Activated CD8-positive, alpha-beta T cell treated with anti-CD3 and anti-CD28 coated beads for 36 hours (primary cell): ENCODE data around the gene FIZ1. TPM values are rescaled to one million over a fixed set of nuclear protein-coding genes. Genes with fewer than 3 reads are reported as not detected.

Source experiments
- ATAC-seq: fragments of 200-7000 bp; cut with Tn5 transposase; one replicate; pipeline ENCODE4 v1.10.0; 2021; ENCODE audit warnings: mild to moderate bottlenecking, moderate library complexity
- CTCF ChIA-PET: fragments of 350-600 bp; sonication (Branson Sonifier 250); formaldehyde crosslinking; loops from one replicate; lab custom pipeline; 2021; ENCODE audit warnings: antibody characterized with exemption; lab: Charles Lee
- POLR2A ChIA-PET: fragments of 350-600 bp; sonication (Branson Sonifier 250); formaldehyde crosslinking; loops from one replicate; lab custom pipeline; 2021; ENCODE audit warnings: antibody characterized with exemption; lab: Charles Lee
- DNase-seq: peaks from one replicate; pipeline ENCODE4 v3.0.0-alpha.2; 2020
- H3K27ac Mint-ChIP-seq: one replicate; pipeline ENCODE4 v1.8.0; 2021; ENCODE audit warnings: mild to moderate bottlenecking, mixed read lengths
- H3K27me3 Mint-ChIP-seq: one replicate; pipeline ENCODE4 v1.8.0; 2021; ENCODE audit warnings: mixed read lengths
- H3K36me3 Mint-ChIP-seq: one replicate; pipeline ENCODE4 v1.8.0; 2021; ENCODE audit warnings: low read depth, mixed read lengths
- H3K4me1 Mint-ChIP-seq: one replicate; pipeline ENCODE4 v1.8.0; 2021; ENCODE audit warnings: low read depth, mixed read lengths
- H3K4me3 Mint-ChIP-seq: one replicate; pipeline ENCODE4 v1.8.0; 2021; ENCODE audit warnings: mild to moderate bottlenecking, moderate library complexity, mixed read lengths
- H3K9me3 Mint-ChIP-seq: one replicate; pipeline ENCODE4 v1.8.0; 2021; ENCODE audit warnings: mixed read lengths
- intact Hi-C: fragments of 100-400 bp; cut with micrococcal nuclease; formaldehyde crosslinking; loops from one replicate; pipeline ENCODE4 v1.10.0; 2022
- total RNA-seq, 2 experiments: library from RNA; stranded (reverse); gene quantifications; one replicate each; pipeline ENCODE4 v1.2.3, GENCODE V29; 2021
- TF ChIP-seq, protein P1 (sequence below): fragments of 200-600 bp; IDR thresholded peaks from one replicate; pipeline ENCODE4 v1.8.0; 2022; ENCODE audit warnings: antibody characterized with exemption, mild to moderate bottlenecking

FIZ1 gene
- total RNA-seq, 2 experiments from 2014 or later: 11.4 to 13.2 TPM

DNA sequence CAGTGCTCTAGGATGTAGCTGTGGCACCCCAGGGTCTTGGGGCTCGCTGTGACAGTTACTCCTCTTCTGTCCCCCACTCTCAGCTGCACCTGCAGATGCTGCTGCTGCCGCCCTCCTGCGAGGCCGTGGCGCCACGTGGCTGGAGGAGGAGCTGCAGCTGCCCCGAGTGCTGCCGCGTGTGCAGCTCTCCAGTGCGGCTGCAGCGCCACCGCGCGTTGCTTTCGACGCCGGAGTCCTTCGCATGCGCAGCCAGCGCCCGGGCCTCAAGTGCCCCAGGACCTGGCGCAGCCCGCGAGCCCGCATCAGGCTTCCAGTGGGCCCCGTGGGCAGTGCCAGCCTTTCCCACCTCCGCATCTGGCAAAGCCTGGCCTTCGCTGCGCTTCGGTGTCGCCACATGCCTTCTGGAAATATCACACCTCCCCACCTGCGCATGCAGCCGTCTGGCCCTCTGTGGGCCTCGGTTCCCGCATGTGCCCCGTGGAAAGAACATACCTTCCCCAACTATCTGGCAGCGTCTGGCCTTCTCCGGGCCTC lies 40.8 kb upstream of the FIZ1 start:
- TF ChIP-seq, protein P1, sequence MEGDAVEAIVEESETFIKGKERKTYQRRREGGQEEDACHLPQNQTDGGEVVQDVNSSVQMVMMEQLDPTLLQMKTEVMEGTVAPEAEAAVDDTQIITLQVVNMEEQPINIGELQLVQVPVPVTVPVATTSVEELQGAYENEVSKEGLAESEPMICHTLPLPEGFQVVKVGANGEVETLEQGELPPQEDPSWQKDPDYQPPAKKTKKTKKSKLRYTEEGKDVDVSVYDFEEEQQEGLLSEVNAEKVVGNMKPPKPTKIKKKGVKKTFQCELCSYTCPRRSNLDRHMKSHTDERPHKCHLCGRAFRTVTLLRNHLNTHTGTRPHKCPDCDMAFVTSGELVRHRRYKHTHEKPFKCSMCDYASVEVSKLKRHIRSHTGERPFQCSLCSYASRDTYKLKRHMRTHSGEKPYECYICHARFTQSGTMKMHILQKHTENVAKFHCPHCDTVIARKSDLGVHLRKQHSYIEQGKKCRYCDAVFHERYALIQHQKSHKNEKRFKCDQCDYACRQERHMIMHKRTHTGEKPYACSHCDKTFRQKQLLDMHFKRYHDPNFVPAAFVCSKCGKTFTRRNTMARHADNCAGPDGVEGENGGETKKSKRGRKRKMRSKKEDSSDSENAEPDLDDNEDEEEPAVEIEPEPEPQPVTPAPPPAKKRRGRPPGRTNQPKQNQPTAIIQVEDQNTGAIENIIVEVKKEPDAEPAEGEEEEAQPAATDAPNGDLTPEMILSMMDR: no peak
- peaks cover 55% of the 10 kb centered on the region for H3K4me1 Mint-ChIP-seq
- peaks cover 4% of the 10 kb centered on the region for H3K9me3 Mint-ChIP-seq
- ChIA-PET POLR2A (interaction anchor here (0.8 to 1.3 kb wide), 6 partner anchors 9 to 232 kb away, joined by 3 to 4 read pairs (median 4); partner anchors contain the start of gene UBE2S), CTCF (interaction anchor here (1.0 to 6.2 kb wide), 6 partner anchors 9 to 390 kb away, joined by 3 to 45 read pairs (median 5); partner anchors contain the start of genes U2AF2 and ZNF865)
- DNase-seq: peak; percentile 81
- H3K4me3 Mint-ChIP-seq: peak overlapping the region; percentile 80
- ATAC-seq: peak; percentile 13
- H3K27ac Mint-ChIP-seq: peak overlapping the region; percentile 95
- H3K27me3 Mint-ChIP-seq: no peaks in the 10 kb centered on the region
- peaks cover 57% of the 10 kb centered on the region for H3K36me3 Mint-ChIP-seq
- intact Hi-C loops: no loop called here

DNA sequence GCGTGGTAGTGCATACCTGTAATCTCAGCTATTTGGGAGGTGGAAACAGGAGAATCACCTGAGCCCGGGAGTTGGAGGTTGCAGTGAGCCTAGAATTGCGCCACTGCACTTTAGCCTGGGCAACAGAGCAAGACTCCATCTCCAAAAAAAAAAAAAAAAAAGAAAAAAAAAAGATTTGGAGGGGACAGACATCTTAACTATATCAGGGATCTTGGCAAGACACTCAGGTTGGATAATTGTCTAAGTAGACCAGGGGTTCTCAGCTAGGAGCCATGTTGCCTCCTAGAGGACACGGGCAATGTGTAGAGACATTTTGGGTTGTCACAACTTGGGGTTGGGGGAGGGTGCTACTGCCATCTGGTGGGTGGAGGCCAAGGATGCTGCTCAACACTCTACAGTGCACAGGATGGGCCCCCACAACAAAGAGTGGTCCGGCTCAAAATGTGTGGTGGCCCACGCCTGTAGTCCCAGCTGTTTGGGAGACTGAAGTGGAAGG lies 39.6 kb upstream of the FIZ1 start:
- TF ChIP-seq, protein P1: peak; percentile 69
- peak; percentile 83 for DNase-seq
- H3K4me3 Mint-ChIP-seq: peak overlapping the region; percentile 80
- ChIA-PET CTCF (interaction anchor here (0.7 to 6.2 kb wide), 10 partner anchors 9 to 119 kb away, joined by 3 to 45 read pairs (median 4); partner anchors contain the start of genes CCDC106, U2AF2, ZNF784 and ZNF865), POLR2A (interaction anchor here (0.6 to 1.4 kb wide), 5 partner anchors 10 to 30 kb away, joined by 3 to 4 read pairs (median 3); partner anchors contain the start of gene ZNF784)
- H3K4me1 Mint-ChIP-seq: peaks cover 47% of the 10 kb centered on the region
- H3K27me3 Mint-ChIP-seq: no peaks in the 10 kb centered on the region
- H3K36me3 Mint-ChIP-seq: peaks cover 52% of the 10 kb centered on the region
- intact Hi-C loops: no loop called here
- ATAC-seq: peak; percentile 7
- peaks cover 4% of the 10 kb centered on the region for H3K9me3 Mint-ChIP-seq
- H3K27ac Mint-ChIP-seq: peak overlapping the region; percentile 95

DNA sequence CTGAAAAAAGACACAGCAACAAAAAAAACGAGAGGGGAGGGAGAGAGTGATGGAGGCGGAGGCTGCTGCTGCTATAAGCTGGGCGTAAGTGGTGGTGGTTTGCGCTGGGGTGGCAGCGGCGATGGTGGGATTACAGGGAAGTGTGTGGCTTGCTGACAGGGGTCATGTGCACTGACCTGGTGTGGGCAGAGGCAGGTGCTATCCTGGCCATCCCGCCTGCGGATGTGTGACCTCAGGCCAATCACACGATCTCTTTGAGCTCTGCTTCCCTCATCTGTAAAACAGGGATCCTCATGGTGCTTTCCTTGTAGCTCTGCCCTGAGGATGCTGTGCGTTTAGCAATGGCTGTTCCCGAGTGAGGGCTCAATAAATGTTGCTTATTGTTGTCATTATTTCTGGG lies 38.2 kb upstream of the FIZ1 start:
- H3K4me3 Mint-ChIP-seq: peak overlapping the region; percentile 99
- H3K9me3 Mint-ChIP-seq: peaks cover 4% of the 10 kb centered on the region
- H3K36me3 Mint-ChIP-seq: peaks cover 45% of the 10 kb centered on the region
- ATAC-seq (no peak), DNase-seq (no peak)
- peak overlapping the region; percentile 78 for H3K27ac Mint-ChIP-seq
- intact Hi-C loops: no loop called here
- TF ChIP-seq, protein P1: no peak
- peaks cover 47% of the 10 kb centered on the region for H3K4me1 Mint-ChIP-seq
- POLR2A ChIA-PET: interaction anchor here (0.7 to 1.4 kb wide), 5 partner anchors 9 to 556 kb away, joined by 3 to 4 read pairs (median 3); partner anchors contain the start of gene ZNF784
- CTCF ChIA-PET: interaction anchor here (0.8 to 6.2 kb wide), 5 partner anchors 10 to 33 kb away, joined by 3 to 45 read pairs (median 3); partner anchors contain the start of genes CCDC106 and U2AF2
- no peaks in the 10 kb centered on the region for H3K27me3 Mint-ChIP-seq

DNA sequence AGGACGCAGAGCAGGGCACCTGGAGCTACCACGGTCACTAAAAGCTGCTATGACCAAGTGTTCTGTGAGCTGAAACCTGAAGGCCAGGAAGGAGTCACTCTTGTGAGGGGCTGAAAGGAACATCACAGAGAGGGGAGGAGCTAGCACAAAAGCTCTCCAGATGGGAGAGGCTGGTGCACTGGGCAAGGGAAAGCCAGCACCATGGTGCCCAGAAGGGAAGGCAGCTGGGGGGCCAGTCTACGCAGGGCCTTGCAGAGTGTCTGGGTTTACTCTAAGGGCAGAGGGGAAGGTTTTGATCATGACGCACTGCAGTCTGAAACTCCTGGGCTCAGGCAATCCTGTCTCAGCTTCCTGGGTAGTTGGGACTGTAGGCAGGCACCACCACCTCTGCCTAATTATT lies 37.4 kb upstream of the FIZ1 start:
- peak overlapping the region; percentile 100 for H3K27ac Mint-ChIP-seq
- no peak for ATAC-seq
- H3K9me3 Mint-ChIP-seq: peaks cover 4% of the 10 kb centered on the region
- intact Hi-C loops: no loop called here
- POLR2A ChIA-PET: interaction anchor here (0.7 to 1.2 kb wide), 6 partner anchors 7 to 555 kb away, joined by 3 read pairs; no protein-coding TSS in a partner anchor
- H3K27me3 Mint-ChIP-seq: no peaks in the 10 kb centered on the region
- DNase-seq: no peak
- H3K4me3 Mint-ChIP-seq: peak overlapping the region; percentile 99
- peaks cover 45% of the 10 kb centered on the region for H3K36me3 Mint-ChIP-seq
- CTCF ChIA-PET: interaction anchor here (1.0 to 6.2 kb wide), 4 partner anchors 10 to 31 kb away, joined by 4 to 45 read pairs (median 12); partner anchors contain the start of genes CCDC106, U2AF2 and ZNF865
- TF ChIP-seq, protein P1: no peak
- H3K4me1 Mint-ChIP-seq: peaks cover 53% of the 10 kb centered on the region
